CD4-positive, alpha-beta T cell treated with Interleukin-15 for 4 hours (primary cell): ENCODE data around the gene PRUNE1.

Source experiments
- DNase-seq: peaks from one replicate; pipeline ENCODE4 v3.0.0-alpha.2; 2020; ENCODE audit warnings: low spot score

PRUNE1 gene, protein sequence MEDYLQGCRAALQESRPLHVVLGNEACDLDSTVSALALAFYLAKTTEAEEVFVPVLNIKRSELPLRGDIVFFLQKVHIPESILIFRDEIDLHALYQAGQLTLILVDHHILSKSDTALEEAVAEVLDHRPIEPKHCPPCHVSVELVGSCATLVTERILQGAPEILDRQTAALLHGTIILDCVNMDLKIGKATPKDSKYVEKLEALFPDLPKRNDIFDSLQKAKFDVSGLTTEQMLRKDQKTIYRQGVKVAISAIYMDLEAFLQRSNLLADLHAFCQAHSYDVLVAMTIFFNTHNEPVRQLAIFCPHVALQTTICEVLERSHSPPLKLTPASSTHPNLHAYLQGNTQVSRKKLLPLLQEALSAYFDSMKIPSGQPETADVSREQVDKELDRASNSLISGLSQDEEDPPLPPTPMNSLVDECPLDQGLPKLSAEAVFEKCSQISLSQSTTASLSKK

DNA sequence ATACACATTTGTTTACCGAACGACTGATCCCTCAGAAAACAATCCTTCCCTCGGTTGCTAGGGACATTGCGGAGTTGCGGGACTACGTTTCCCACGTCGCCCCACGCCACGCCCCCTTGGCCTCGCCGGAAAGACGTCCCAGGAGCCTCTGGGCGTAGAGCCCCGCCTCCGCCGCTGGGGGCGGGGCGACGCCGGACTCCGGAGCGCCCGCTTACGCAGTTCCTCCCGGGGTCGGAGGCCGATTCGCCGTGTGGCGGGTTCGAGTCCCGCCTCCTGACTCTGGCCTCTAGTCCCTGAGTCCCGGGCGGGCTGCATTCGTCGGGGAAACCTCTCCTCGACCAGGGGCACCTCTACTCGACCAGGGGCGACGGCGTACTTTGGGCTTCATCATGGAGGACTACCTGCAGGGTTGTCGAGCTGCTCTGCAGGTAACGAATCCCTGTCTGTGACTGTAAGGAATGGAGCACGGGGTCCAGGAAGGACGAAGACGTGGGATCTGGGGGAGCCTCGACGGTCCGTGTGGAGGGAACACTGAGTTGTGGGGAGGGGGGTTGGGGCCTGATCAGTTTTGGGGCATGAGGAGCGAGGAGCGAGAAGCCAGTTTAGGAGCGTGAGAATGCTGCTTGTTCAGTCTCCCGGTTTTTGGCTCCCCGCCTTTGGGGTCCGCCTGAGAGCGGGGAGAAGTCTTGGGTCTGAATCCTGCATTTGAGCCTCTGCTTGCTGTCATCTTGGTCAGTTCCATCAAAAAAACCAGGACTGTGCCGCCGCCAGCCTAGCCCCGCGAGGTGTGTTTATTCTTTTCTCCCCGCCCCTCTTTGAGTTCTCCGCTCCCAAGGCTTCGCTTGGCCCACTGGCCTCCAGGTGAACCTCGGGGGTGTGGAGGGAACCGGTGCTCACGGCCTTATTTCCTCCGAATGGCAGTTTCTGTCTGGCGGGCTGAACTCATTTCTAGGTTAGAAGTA, at the start of gene PRUNE1:
PRUNE1 (plus strand) TSS at position 206 of the 962 bp plus-strand sequence; CDS start at position 390, 184 bp downstream.
- peak; percentile 99 for DNase-seq

DNA sequence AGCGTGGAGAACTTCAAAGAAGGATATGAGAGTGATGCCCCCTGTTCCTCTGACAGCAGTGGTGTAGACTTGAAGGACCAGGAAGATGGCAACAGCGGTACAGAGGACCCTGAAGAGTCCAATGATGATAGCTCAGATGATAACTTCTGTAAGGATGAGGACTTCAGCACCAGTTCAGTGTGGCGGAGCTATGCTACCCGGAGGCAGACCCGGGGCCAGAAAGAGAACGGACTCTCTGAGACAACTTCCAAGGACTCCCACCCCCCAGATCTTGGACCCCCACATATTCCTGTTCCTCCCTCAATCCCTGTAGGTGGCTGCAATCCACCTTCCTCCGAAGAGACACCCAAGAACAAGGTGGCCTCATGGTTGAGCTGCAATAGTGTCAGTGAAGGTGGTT, 47.6 kb upstream of the PRUNE1 start:
- DNase-seq: no peak

DNA sequence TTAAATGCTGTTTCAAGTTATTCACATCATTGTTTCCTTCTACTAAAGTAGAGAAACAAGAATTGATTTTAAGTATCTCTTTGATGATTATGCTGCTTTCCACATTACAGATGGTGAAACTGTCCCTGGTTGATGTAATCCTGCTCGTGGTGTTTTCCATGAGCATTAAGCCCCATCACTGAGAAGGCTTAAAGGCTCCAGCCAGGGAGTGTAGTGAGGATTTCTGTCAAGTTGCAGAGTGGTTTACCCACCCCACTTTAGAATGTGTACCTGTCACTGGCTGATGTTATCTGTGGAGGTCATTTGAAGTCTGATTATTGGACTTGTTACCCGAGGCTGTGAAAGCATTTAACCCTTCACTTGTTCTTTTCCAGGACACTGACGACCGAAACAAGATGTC, 46.5 kb upstream of the PRUNE1 start:
- DNase-seq: no peak

DNA sequence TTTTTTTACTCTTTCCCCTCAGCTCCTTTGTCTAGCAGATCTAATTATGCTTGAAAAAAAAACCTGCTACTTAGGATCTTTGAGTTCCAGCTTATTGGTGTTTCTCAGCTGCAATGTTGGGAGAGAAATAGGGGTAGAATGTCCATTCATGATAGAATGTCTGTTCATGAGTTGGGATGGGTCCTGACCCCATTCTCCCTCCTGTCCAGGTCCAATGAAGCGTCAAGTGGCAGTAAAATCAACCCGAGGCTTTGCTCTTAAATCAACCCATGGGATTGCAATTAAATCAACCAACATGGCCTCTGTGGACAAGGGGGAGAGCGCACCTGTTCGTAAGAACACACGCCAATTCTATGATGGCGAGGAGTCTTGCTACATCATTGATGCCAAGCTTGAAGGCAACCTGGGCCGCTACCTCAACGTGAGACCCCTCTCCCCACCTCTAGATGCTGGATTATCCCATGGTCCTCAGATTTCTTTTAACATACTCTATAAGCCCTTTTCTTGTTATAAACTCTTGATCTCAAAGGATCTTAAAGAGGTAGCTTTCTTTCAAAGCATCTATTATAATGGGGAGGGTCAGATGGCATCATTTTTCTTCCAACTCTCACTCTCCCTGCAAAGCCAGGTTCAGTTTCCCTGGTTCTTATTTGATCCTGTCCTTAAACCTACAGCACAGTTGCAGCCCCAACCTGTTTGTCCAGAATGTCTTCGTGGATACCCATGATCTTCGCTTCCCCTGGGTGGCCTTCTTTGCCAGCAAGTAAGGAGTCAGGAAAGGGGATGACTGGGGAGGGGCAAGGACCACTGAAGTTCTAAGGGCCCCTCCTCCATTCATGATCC, 44.7 kb upstream of the PRUNE1 start:
- DNase-seq: no peak

DNA sequence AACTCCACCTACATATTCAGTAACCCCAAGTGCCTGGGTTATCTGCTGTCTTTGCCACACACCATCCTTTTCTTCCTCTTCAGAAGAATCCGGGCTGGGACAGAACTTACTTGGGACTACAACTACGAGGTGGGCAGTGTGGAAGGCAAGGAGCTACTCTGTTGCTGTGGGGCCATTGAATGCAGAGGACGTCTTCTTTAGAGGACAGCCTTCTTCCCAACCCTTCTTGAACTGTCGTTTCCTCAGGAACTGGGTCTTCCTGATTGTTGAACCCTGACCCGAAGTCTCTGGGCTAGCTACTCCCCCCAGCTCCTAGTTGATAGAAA, 44.1 kb upstream of the PRUNE1 start:
- no peak for DNase-seq

DNA sequence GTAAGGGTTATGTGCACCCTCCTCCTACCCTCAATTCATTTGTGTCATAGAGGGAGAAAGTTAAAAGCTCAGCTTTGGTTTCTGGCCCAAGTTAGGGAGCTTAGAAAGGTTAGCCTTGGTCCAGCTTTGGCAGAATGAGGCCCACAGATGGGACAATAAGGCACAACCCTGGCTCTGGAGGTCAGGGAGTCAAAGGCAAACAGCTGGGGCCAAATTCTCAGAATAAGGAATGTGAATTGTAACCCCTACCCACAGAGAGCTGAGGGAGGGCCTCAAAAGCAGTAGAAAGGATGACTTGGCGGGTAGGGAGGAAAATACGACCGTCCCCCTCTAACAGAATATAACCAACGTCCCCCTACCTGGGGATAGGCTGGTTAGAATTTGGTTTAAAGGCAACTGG, 42.6 kb upstream of the PRUNE1 start:
- no peak for DNase-seq

DNA sequence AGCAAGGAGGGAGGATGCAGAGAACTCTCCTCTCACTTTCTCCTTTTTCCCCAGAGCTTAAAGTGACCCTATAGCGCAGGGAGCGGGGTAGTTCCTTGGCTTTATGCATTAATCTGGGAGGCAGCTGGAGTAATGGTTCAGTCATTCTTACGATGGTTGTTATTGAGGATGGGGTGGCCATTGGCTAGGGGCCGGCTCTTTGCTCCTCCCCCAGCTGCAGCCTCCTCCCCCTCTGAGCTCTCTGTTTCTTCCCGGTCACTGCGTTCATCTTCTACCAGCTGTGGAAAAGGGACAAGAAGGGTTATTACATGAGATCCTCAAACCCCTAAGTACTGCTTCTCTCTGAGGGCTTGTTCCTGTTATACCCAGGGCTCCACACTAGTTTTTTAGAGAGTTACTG, 42.2 kb upstream of the PRUNE1 start:
- no peak for DNase-seq

DNA sequence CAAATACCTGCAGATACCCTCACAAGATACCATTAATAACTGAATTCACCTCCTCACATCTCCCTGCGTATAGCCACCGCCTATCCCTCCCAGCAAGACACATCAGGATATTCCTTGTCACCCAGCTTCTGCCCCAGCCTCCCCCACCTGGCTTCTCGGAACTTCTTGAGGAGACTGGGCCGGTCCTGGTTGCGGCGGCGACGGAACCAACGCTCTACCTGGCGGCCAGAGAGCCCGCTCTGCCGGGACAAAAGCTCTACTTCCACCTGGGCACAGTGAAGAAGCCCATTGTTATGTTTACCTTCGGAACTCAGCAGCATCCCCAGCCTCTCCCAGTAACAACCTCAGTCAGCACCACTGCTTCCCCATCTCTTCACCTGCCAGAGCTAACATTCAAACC, 40.3 kb upstream of the PRUNE1 start:
- DNase-seq: no peak

DNA sequence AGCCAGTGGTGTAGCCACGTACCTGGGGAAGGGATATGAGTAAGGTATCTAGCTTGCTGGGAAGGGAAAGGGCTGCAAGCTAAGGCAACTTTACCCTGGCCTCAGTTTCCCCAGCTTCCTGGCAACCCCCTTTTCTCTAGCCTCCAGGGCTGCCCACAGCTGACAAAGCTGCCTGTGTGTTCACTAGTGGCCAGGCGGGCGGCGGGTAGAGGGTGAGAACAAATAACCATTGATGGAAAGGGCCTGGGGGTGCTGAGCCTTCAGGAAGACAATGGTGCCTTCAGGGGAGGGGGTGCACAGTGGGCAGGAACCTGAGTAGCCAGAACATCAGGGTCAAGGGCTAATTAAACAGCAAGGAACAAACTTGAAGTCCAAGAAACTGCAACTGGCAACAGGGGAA, 39.8 kb upstream of the PRUNE1 start:
- no peak for DNase-seq

DNA sequence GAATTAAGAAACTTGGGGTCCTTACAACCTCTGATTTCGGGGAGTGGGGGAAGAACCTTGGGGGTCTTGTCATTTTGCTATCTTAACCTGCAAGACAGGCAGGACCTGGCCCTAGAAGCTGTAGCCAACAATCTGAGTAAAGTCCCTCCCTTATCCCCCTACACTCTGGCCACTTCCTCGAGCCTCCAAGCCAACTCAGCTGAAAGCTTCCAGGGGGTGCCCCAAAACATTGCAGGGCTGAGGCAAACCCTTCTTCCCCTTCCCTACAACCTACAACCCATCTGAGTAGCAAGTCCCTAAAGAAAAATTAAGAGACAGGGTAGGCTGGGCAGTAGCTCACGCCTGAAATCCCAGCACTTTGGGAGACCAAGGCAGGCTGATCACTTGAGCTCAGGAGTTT, 38.6 kb upstream of the PRUNE1 start:
- no peak for DNase-seq

DNA sequence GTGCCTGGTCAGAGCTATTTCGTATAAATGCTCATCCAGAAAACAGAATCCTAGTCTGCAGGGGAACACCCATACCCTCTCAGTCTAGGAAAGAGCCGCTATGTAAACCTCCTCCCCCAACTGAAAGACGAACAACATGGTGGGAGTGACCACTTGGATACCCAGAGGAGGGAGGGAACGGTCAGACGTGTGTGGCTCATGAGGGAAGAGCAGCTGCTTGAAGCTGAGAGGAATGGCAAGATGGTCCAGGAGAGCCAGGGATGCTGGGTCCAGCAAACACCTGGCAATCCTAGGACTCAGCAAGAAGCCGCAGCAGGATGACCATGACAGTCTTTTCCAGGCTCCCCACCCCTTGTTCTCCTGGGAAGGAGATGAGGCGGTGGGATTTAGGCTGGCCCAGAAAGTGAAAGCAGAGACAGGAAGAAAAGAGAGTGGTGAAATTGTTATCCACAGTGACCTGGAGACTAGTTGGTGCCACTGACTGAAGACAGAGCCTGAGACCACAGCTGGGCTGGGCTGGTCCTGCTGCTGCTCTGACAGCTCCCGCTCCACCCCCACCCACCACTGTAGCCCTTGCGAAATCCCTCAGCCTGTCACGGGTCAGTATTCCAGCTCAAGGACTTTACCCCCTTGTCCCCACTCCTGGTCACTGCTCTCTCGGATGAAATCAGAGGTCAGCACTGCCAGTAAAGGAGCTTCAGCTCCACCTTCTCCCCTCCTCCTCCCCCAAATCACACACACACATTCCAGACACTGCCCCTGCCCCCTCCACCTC, 37.3 kb upstream of the PRUNE1 start:
- DNase-seq: no peak

DNA sequence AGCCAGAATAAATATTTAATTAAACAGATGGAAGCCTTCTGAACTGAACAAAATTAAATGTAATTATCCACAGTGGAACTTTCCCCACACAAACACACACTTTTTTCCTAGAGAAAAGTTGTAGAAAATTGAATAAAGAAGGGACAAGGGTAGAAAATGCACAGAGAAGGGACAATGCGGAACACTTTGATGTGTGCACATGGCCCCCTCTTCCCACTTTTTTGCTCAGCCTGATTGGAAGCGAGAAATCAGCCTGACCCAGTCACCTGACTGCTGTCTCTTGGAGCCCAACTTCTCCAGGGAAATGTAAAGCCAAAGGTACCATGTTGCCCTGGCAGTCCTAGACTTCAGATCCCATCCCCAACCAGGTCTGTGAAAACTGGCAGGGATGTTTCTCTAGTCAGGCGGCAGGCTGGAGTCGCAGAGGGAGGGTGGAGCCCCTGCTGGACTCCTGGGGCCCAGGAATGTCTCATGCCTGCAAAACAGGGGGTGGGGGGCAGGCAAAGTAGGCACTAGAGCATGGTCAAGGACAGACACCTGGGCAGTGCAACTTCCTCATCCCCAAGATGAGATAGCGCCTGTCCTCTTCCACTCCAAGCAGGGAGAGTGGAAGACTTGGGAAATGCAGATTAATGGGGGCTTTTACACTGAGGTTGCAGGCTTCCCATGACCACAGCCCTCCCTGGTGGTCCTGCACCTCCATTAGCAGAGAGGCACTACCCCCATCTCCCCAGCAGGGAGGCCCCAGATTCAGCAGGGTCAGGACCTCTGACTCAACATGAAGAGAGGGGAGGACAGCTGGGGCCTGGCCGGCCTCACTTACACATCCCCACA, 36.4 kb upstream of the PRUNE1 start:
- DNase-seq: no peak

DNA sequence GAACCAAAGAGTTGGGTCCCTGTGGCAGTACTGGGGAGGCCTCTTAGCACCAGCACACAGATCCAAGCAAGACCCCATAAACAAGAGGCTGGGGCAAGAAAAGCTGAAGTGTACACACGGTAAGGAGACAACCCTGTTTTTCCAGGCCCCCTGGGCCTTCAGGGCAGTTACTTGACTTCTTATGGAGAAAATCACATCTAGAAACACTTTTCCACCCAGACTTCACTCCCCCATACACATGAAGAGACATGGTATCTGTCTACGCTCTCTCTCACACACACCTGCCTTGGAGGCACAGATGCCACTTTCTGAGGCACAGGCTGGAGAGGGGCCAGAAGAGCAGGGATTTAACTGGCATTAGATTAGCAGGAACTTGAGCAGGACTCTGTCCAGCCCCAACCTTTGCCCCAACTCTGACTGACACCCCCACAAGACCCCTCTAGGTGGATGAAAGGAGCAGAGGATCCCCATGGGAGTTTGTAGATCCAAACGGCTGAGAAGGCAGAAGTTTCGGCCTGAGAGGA, 35.8 kb upstream of the PRUNE1 start:
- DNase-seq: no peak

DNA sequence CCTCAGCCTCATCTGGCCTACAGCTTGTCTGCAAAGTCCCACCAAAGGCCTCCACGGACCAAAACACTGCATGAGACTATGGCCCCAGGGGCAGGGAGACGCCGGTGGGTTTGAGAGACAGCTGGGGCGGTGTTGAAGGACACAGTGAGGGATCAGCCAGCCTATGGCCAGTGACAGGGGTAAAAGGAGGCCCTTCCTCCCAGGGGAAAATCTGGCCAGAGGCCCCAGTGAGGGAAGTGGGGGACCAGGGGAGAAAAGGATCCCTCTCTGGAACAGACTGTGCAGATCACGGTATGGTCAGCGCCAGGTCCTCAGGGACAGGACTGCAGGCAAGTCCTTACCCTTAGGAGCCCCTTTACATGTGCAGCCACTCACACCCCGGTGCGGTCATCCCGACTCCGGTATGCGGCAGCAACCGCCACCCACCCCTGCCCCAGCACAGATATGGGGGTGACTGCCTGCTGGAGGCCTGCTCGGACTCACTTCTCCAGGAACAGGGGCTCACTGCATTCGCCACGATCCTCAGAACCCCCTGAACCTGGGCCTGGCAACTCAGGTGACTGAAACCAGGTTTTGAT, 34.9 kb upstream of the PRUNE1 start:
- DNase-seq: no peak

DNA sequence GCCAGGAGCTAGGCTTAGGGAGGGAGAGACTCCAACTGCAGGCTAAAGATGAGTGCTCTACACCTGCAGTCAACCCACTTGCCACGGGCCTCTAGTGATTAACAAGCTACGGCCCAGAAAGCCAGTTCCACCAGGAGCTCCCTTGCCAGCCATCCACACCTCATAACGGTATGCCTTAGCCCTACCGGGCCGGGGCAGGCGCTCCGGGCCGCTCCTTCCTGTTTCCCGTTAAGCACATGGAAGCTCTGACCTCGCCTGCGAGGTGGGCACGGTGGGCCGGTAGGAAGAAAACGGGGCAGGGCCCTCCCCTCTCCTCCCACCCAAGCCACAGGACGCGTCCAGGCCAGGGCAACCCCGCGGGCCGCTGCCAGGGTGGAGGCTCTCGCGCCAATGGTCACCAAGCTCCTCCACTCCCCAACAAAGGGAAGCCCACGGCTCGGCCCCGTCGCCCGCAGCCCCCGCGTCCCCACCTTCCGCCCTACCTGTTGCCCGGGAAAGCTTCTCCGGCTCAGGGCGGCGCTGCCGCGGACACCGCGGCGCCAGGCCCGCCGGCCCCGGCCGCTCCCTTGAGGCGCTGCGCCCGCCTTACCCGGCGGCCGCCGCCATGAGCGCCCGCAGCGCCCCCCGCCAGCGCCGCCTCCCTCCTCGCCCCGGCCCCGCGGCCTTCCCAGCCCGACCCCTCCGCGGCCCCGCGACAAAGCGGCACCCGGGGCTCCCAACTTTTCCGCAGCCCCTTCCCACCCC, 34.2 kb upstream of the PRUNE1 start:
- peak; percentile 26 for DNase-seq

DNA sequence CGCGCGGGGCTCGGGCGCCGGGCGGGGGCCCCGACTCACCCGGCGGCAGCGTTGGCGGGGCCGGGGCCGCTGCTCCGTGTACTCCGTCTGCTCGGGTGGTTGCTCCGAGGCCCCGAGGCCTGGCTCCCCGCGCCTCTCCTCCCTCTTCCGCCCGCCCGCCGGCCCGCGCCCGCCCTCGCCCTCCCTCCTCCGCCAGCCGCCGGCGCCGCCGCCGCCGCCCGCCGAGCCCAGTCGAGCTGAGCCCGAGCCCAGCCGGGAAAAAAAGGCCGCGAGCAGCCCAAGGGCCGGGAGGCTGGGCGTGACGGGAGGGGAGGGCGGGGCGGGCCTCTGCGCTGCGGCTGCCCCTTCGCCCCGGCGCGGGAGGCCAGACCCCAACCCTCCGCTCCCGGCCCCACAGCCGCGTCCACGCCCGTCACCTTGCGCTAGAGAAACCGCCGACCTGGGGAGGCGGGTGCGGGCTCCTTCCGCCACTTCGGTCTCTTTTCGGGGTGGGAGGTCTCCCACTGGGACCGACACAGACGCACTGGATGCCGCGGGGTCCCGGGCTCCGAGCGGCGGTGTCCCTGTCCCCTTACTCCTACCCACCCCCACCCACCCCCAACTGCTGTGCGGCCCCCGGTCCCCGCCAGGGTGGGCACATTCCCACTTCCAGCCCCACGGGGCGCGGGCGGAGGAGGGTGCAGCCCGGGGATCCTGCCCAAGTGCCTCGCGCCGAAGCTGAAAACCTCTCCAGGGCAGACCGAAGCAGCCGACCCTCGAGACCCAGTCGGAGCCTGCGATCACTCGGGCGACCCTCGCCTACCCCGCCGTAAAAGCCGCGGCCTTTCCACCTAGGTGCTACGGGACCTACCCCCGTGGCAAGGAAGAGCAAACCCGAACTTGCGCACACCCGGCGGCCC, 33.4 kb upstream of the PRUNE1 start, which contains the start of gene CERS2:
CERS2 (minus strand) TSS at position 256 of the 899 bp plus-strand sequence. CDS start 5,745 bp downstream, outside the sequence.
- peak; percentile 77 for DNase-seq

DNA sequence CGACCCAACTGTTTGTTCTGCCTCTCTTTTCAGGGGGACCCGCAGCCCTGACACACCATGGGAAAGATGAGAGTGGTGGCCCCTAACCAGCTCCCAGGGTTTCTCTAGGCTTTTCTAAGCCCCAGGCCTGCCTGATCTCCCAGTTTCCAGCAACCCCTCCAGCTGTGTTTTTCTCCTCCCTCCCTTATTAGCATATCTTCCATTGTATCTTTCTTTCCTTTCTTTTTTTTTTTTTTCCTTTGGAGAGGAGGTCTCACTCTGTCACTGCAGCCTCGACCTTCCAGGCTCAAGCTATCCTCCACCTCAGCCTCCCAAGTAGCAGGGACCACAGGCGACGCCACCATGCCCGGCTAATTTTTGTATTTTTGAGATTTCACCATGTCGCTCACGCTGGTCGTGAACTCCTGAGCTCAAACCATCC, 31.8 kb upstream of the PRUNE1 start:
- DNase-seq: no peak
